Neural cell (in vitro differentiated cells): ENCODE data around the gene ZNF223. TPM values are rescaled to one million over a fixed set of nuclear protein-coding genes. Genes with fewer than 3 reads are reported as not detected.

Experiments
- H2AFZ ChIP-seq: fragments of 200-600, 300-800 bp; sonication (generic), shearing (Covaris generic); 2 replicates; pipeline ENCODE4 v1.6.0; 2014; ENCODE audit warnings: low read depth, mild to moderate bottlenecking, antibody characterized with exemption, low read length, moderate library complexity
- H3F3A ChIP-seq: fragments of 200-600 bp; shearing (Covaris generic); 2 replicates; pipeline ENCODE4 v1.6.1; 2016; ENCODE audit warnings: mild to moderate bottlenecking, moderate library complexity, mixed read lengths, antibody characterized with exemption, low read length; ENCODE audit not compliant: insufficient read depth, poor library complexity, severe bottlenecking
- H3K27ac ChIP-seq: fragments of 200-600, 300-800 bp; sonication (generic), shearing (Covaris generic); 2 replicates; pipeline ENCODE4 v1.5.1; 2014; ENCODE audit warnings: mild to moderate bottlenecking, low read length, moderate library complexity
- H3K27me3 ChIP-seq: fragments of 300-800, 200-600 bp; sonication (generic), shearing (Covaris generic); 2 replicates; pipeline ENCODE4 v1.6.0; 2014; ENCODE audit warnings: mild to moderate bottlenecking, low read depth, low read length, moderate library complexity; ENCODE audit not compliant: insufficient read depth
- H3K36me3 ChIP-seq: fragments of 300-800, 200-600 bp; sonication (generic), shearing (Covaris generic); 2 replicates; pipeline ENCODE4 v1.5.1; 2014; ENCODE audit warnings: mild to moderate bottlenecking, antibody characterized with exemption, low read length, moderate library complexity; ENCODE audit not compliant: insufficient read depth
- H3K4me2 ChIP-seq: fragments of 300-800, 200-600 bp; sonication (generic), shearing (Covaris generic); 2 replicates; pipeline ENCODE4 v1.6.0; 2014; ENCODE audit warnings: mild to moderate bottlenecking, low read length
- H3K4me3 ChIP-seq: fragments of 300-800, 200-600 bp; sonication (generic), shearing (Covaris generic); 2 replicates; pipeline ENCODE4 v1.5.1; 2014; ENCODE audit warnings: mild to moderate bottlenecking, low read length, moderate library complexity
- H3K79me2 ChIP-seq: fragments of 200-600 bp; shearing (Covaris generic); replicated peaks from 2 replicates; pipeline ENCODE4 v1.6.0; 2014; ENCODE audit warnings: mild to moderate bottlenecking, low read length, moderate library complexity; ENCODE audit not compliant: insufficient read depth
- H3K9ac ChIP-seq: fragments of 300-800, 200-600 bp; sonication (generic), shearing (Covaris generic); 2 replicates; pipeline ENCODE4 v1.6.1; 2016; ENCODE audit warnings: mild to moderate bottlenecking, low read length, mixed read lengths
- H3K9me2 ChIP-seq: fragments of 200-600 bp; shearing (Covaris generic); 2 replicates; pipeline ENCODE4 v1.6.1; 2016; ENCODE audit warnings: mild to moderate bottlenecking, low read length, mixed read lengths; ENCODE audit not compliant: insufficient read depth
- H3K9me3 ChIP-seq: fragments of 200-600, 300-800 bp; sonication (generic), shearing (Covaris generic); 2 replicates; pipeline ENCODE4 v1.6.1; 2016; ENCODE audit warnings: mild to moderate bottlenecking, mixed run types, low read length, moderate library complexity, mixed read lengths
- H4K20me1 ChIP-seq: fragments of 200-600 bp; shearing (Covaris generic); 2 replicates; pipeline ENCODE4 v1.6.1; 2016; ENCODE audit warnings: mild to moderate bottlenecking, mixed run types; ENCODE audit not compliant: insufficient read depth
- EP300 ChIP-seq: fragments of 450-650 bp; conservative IDR thresholded peaks from 2 replicates; pipeline ENCODE4 v1.6.1; 2014; ENCODE audit warnings: antibody characterized with exemption, mild to moderate bottlenecking, moderate library complexity; ENCODE audit not compliant: poor library complexity, severe bottlenecking
- EZH2 ChIP-seq: fragments of 200-600, 300-800 bp; shearing (Covaris generic), sonication (generic); IDR thresholded peaks from 2 replicates; pipeline ENCODE4 v1.6.1; 2014; ENCODE audit warnings: antibody characterized with exemption, low read length, borderline replicate concordance, mild to moderate bottlenecking; ENCODE audit not compliant: insufficient read depth, poor library complexity, severe bottlenecking
- MXI1 ChIP-seq: fragments of 450-650 bp; conservative IDR thresholded peaks from 2 replicates; pipeline ENCODE4 v1.6.1; 2014; ENCODE audit warnings: antibody characterized with exemption, mild to moderate bottlenecking; ENCODE audit not compliant: poor library complexity, severe bottlenecking
- POLR2AphosphoS5 ChIP-seq: IDR thresholded peaks from 2 replicates; pipeline ENCODE4 v1.6.1; 2012
- RAD21 ChIP-seq: fragments of 450-650 bp; conservative IDR thresholded peaks from 2 replicates; pipeline ENCODE4 v1.6.1; 2014; ENCODE audit warnings: antibody characterized with exemption, mild to moderate bottlenecking, moderate library complexity
- SMC3 ChIP-seq: fragments of 450-650 bp; conservative IDR thresholded peaks from 2 replicates; pipeline ENCODE4 v1.6.1; 2014; ENCODE audit warnings: antibody characterized with exemption, mild to moderate bottlenecking, moderate library complexity; ENCODE audit not compliant: poor library complexity
- TAF1 ChIP-seq: IDR thresholded peaks from 2 replicates; pipeline ENCODE4 v1.6.1; 2012; ENCODE audit warnings: low read depth
- polyA minus RNA-seq: library from RNA; depleted of rRNA, polyadenylated mRNA; stranded (reverse); fragments of >200 nt; gene quantifications from 2 replicates; pipeline ENCODE4 v1.2.3, GENCODE V29; 2014
- polyA plus RNA-seq: library from polyadenylated mRNA; depleted of rRNA; stranded (reverse); fragments of >200 nt; gene quantifications from 2 replicates; pipeline ENCODE4 v1.2.3, GENCODE V29; 2014
- TF ChIP-seq, protein P1 (sequence below): fragments of 450-650 bp; IDR thresholded peaks from 2 replicates; pipeline ENCODE4 v1.5.1; 2014; ENCODE audit warnings: antibody characterized with exemption, mild to moderate bottlenecking, moderate library complexity; ENCODE audit not compliant: poor library complexity, severe bottlenecking
- TF ChIP-seq, protein P2 (sequence below): IDR thresholded peaks from 2 replicates; pipeline ENCODE4 v1.6.1; 2012; ENCODE audit warnings: borderline replicate concordance

The ZNF223 gene
- polyA plus RNA-seq (17.1 and 22.7 TPM in 2 replicates), polyA minus RNA-seq (25.3 and 31.6 TPM in 2 replicates)

DNA sequence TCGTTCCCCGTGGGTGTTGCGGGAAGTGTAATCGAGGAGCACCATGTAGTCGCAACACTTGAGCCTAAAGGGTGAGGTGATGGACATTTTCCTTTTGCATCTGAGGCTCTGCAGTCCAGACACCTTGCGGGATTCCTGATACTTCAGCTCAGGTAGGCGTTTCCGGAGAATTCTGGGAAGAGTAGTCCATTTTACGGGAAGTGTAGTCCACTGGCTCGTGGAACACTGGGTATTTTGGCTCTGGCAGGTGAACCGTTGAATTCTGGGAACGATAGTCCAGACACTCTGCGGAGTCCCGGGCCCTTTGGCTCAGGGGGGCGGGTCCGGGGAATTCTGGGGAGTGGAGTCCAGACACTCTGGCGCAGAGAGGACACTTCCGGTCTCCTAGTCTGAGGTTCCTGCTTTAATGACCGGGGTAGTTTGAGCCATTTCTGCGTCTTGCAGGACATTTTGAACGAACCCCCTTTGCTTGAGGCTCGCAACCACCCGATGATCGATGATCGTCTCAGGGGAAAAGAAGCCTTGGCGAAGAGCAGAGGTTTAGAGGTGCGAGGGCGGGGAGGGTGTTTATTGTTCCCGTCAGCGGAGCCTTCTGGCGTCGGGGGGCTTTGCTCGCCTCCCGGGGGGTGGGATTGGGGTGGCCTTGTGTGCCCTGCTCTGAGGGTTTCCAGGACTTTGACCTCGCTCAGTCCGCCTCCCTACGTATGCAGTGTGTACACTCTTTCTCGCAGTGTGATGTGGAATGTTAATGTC, at the start of gene ZNF223:
ZNF223 (plus strand) TSS at position 387 of the 753 bp plus-strand sequence. CDS start 3,141 bp downstream, outside the sequence.
- Histone ChIP-seq H3K9me2 (no peaks in the 10 kb centered on the region), H3K4me3 (peak within 1 kb of the TSS; percentile 90), H3K9me3 (no peaks in the 10 kb centered on the region), H3K27ac (peak within 1 kb of the TSS; percentile 55), H2AFZ (peak within 1 kb of the TSS; percentile 96), H3F3A (no peaks in the 10 kb centered on the region), H3K4me2 (peak within 1 kb of the TSS; percentile 99), H3K9ac (peak within 1 kb of the TSS; percentile 77), H3K79me2 (peaks cover 16% of the 10 kb centered on the region), H4K20me1 (no peaks in the 10 kb centered on the region), H3K27me3 (no peaks in the 10 kb centered on the region), H3K36me3 (no peaks in the 10 kb centered on the region)
- TF ChIP-seq, protein P1, sequence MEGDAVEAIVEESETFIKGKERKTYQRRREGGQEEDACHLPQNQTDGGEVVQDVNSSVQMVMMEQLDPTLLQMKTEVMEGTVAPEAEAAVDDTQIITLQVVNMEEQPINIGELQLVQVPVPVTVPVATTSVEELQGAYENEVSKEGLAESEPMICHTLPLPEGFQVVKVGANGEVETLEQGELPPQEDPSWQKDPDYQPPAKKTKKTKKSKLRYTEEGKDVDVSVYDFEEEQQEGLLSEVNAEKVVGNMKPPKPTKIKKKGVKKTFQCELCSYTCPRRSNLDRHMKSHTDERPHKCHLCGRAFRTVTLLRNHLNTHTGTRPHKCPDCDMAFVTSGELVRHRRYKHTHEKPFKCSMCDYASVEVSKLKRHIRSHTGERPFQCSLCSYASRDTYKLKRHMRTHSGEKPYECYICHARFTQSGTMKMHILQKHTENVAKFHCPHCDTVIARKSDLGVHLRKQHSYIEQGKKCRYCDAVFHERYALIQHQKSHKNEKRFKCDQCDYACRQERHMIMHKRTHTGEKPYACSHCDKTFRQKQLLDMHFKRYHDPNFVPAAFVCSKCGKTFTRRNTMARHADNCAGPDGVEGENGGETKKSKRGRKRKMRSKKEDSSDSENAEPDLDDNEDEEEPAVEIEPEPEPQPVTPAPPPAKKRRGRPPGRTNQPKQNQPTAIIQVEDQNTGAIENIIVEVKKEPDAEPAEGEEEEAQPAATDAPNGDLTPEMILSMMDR, result no peak
- TF ChIP-seq POLR2AphosphoS5 (peak; percentile 51), EP300 (peak; percentile 9), RAD21 (no peak), EZH2 (no peak), SMC3 (peak; percentile 10), TAF1 (no peak), MXI1 (peak; percentile 58)
- TF ChIP-seq, protein P2, sequence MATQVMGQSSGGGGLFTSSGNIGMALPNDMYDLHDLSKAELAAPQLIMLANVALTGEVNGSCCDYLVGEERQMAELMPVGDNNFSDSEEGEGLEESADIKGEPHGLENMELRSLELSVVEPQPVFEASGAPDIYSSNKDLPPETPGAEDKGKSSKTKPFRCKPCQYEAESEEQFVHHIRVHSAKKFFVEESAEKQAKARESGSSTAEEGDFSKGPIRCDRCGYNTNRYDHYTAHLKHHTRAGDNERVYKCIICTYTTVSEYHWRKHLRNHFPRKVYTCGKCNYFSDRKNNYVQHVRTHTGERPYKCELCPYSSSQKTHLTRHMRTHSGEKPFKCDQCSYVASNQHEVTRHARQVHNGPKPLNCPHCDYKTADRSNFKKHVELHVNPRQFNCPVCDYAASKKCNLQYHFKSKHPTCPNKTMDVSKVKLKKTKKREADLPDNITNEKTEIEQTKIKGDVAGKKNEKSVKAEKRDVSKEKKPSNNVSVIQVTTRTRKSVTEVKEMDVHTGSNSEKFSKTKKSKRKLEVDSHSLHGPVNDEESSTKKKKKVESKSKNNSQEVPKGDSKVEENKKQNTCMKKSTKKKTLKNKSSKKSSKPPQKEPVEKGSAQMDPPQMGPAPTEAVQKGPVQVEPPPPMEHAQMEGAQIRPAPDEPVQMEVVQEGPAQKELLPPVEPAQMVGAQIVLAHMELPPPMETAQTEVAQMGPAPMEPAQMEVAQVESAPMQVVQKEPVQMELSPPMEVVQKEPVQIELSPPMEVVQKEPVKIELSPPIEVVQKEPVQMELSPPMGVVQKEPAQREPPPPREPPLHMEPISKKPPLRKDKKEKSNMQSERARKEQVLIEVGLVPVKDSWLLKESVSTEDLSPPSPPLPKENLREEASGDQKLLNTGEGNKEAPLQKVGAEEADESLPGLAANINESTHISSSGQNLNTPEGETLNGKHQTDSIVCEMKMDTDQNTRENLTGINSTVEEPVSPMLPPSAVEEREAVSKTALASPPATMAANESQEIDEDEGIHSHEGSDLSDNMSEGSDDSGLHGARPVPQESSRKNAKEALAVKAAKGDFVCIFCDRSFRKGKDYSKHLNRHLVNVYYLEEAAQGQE, result peak; percentile 81

DNA sequence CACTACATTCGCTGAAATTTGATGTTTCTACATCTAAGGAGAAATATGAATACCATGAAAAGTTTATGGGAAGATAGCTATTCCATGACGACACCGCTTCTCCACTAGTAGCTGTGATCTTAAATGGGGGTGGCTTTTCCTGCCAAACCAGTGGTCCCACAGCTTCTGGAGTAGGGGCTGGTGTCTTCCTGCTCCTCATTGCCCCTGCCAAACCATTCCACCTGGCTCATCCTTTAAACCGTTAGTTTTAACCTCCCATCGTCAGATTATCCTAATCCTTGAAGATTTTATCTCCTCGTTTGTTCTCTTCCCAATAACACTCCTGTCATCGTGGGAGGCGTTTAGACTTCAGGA, 49.6 kb upstream of the ZNF223 start:
- H3K27ac ChIP-seq, result no peak overlapping the region
- H3K9me3 ChIP-seq, result no peaks in the 10 kb centered on the region
- H3K4me2 ChIP-seq, result peak overlapping the region; percentile 59
- H3K9me2 ChIP-seq, result no peaks in the 10 kb centered on the region
- no peaks in the 10 kb centered on the region for H3F3A ChIP-seq
- H3K79me2 ChIP-seq, result peaks cover 8% of the 10 kb centered on the region
- TF ChIP-seq TAF1 (no peak), SMC3 (no peak), MXI1 (no peak), EP300 (no peak)
- TF ChIP-seq, protein P1, result no peak
- TF ChIP-seq, protein P2, result no peak
- peak overlapping the region; percentile 62 for H3K9ac ChIP-seq
- peaks cover 3% of the 10 kb centered on the region for H3K36me3 ChIP-seq
- peak overlapping the region; percentile 77 for H3K4me3 ChIP-seq
- H2AFZ ChIP-seq, result peak overlapping the region; percentile 65
- no peaks in the 10 kb centered on the region for H3K27me3 ChIP-seq
- no peaks in the 10 kb centered on the region for H4K20me1 ChIP-seq
